ENCODE results near the gene PACSIN2.

Gene PACSIN2

GRCh38 chr22:42930810-42931420 is 84.0 kb downstream of the PACSIN2 start:
- ChIA-PET POLR2A (interaction anchor here (1.0 to 1.6 kb wide), 4 partner anchors 8 to 85 kb away, joined by 3 to 6 read pairs (median 4); no protein-coding TSS in a partner anchor), CTCF (interaction anchor here (1.3 to 2.9 kb wide), 5 partner anchors 9 to 63 kb away, joined by 3 to 9 read pairs (median 5); no protein-coding TSS in a partner anchor)
- TF ChIP-seq CTCF (IDR thresholded peaks at IDR 0.05; ENCODE audit: control extremely low read depth, extremely low read depth, low read depth, missing control alignments) = peak; percentile 28
- DNase-seq (ENCODE audit: extremely low spot score) = no peak

DNA sequence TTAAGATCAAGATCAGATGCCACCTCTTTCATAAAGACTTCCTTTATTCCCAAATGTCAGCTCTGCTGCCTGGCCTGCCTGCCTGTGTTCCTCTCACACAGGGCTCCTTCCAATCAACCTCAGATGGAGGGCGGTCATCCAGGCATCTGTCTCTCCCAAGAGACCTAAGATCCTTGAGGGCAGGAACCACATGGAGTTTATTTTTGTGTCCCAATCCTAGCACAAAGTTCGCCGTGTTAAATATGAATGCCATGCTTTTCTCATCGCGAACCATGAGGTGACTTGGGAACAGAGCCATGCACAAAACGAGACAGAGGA is 85.2 kb downstream of the PACSIN2 start:
- POLR2A ChIA-PET = interaction anchor here (1.2 kb wide), 1 partner anchor 44 kb away, joined by 3 read pairs; no protein-coding TSS in a partner anchor
- TF ChIP-seq CTCF (IDR thresholded peaks at IDR 0.05; ENCODE audit: control extremely low read depth, extremely low read depth, low read depth, missing control alignments) = no peak
- CTCF ChIA-PET = interaction anchor here (0.9 to 1.6 kb wide), 5 partner anchors 17 to 61 kb away, joined by 3 to 5 read pairs (median 3); no protein-coding TSS in a partner anchor
- no peak for DNase-seq (ENCODE audit: extremely low spot score)

DNA sequence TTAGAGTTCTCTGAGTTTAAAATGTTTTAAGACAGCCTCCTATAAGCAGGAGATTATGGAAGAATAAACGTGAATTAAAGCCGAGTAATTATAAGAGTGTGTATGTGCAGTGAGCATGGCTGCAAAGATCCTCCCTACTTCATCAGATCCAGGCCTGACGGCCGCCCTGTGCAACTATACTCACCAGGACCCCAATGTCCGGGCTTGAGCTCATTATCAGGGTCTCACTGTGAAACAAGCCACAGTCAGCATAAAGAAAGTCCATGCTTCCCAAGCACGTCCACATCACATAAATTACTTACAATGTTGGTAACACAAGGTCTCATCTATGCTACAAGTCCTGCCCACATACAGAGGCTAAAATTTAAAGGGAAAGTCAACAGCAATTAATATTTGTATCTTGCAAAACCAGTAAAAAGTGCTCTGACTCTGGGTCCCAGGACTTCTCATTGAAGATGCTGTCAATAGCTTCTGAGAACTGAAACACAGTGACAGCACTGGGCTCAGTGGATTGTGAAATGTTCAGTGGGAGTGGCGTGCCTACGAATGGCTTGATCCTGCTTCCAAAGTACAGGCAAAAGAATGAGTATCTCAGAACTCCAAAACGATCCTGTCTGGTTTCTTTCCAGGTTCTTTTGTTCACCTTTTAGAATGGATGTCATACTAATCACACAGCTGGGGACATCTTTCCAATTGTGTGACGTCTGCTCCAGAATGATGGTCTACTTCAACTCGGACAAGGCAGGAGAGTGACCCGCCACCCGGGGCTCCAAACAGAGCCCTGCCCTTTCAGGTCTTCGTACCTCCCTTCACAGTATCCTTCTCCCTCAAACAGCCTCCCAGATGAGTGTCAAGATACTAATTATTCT is 85.7 kb downstream of the PACSIN2 start:
- no peak for TF ChIP-seq CTCF (IDR thresholded peaks at IDR 0.05; ENCODE audit: control extremely low read depth, extremely low read depth, low read depth, missing control alignments)
- ChIA-PET CTCF (interaction anchor here (0.9 to 1.6 kb wide), 9 partner anchors 10 to 105 kb away, joined by 3 to 5 read pairs (median 3); no protein-coding TSS in a partner anchor), POLR2A (interaction anchor here (1.2 kb wide), 1 partner anchor 45 kb away, joined by 3 read pairs; no protein-coding TSS in a partner anchor)
- DNase-seq (ENCODE audit: extremely low spot score) = no peak

- POLR2A ChIA-PET = no interaction called here
- no peak for DNase-seq (ENCODE audit: extremely low spot score)
- no peak for TF ChIP-seq CTCF (IDR thresholded peaks at IDR 0.05; ENCODE audit: control extremely low read depth, extremely low read depth, low read depth, missing control alignments)
- CTCF ChIA-PET = interaction anchor here (1.4 kb wide), 1 partner anchor 13 kb away, joined by 4 read pairs; no protein-coding TSS in a partner anchor
Observed at GRCh38 chr22:42927966-42928365, 87.0 kb downstream of the PACSIN2 start.

DNA sequence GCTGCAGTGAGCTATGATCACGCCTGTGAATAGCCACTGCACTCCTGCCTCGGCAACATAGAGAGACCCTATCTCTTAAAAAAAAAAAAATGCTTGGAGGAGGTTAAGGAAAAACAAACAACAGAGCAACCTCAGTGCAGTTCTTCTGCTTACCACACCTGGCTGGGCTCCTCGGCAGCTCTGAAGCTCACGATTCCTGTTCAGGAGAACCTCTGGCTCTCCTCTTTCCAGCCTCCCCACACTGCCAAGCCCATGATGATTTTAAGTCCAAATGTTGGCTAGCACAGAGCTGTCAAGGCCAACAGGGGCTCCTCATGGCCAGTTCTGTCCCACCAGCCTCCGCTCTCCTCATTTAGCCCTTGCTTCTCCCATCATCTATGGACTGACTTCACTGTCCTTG is 88.2 kb downstream of the PACSIN2 start:
- no peak for TF ChIP-seq CTCF (IDR thresholded peaks at IDR 0.05; ENCODE audit: control extremely low read depth, extremely low read depth, low read depth, missing control alignments)
- ChIA-PET POLR2A (interaction anchor here (3.2 kb wide), 1 partner anchor 88 kb away, joined by 18 read pairs; the partner anchor contains the start of gene PACSIN2), CTCF (interaction anchor here (1.0 kb wide), 1 partner anchor 87 kb away, joined by 4 read pairs; the partner anchor contains the start of gene PACSIN2)
- DNase-seq (ENCODE audit: extremely low spot score) = no peak

DNA sequence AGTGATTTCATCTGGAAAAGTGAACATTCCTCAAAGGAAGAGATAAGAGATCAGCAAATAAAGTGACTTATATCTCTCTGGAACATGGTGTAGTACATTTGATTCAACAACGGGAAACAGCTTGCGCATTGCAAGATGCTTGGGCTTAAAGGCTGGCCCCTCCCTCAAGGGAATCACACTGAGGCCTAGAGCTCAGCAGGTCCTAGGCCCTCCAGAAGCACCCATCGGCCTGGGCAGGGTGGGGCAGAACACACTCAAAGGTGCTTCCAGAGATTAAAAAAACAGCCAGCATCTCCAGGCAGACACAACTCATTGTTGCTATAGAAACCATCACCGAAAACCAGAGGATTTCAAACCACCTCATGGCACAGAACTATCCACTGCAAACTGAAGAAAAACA is 88.8 kb downstream of the PACSIN2 start:
- CTCF ChIA-PET = interaction anchor here (1.8 kb wide), 1 partner anchor 8 kb away, joined by 4 read pairs; no protein-coding TSS in a partner anchor
- POLR2A ChIA-PET = interaction anchor here (3.2 kb wide), 1 partner anchor 89 kb away, joined by 18 read pairs; the partner anchor contains the start of gene PACSIN2
- TF ChIP-seq CTCF (IDR thresholded peaks at IDR 0.05; ENCODE audit: control extremely low read depth, extremely low read depth, low read depth, missing control alignments) = no peak
- no peak for DNase-seq (ENCODE audit: extremely low spot score)

Data from GM10248 (cell line).